Measurements from ENCODE around the gene DTL.

- no peak for TF ChIP-seq ZNF274 (IDR thresholded peaks at IDR 0.05; ENCODE audit: low read depth, low read length)
- TF ChIP-seq SUZ12 (IDR thresholded peaks at IDR 0.05; ENCODE audit: extremely low read depth, insufficient read depth, insufficient read length): no peak
- TF ChIP-seq YY1 (IDR thresholded peaks at IDR 0.05; ENCODE audit: insufficient read depth, insufficient read length): no peak
Observed at GRCh38 chr1:212004895-212005608, 30.5 kb upstream of the DTL start.

Measured in NT2/D1 (cell line).